Stimulated activated CD4-positive, alpha-beta T cell treated with anti-CD3 and anti-CD28 coated beads, Interleukin-1b, Interleukin-23, amount 100 ng/mL, for 24 hours (primary cell): ENCODE results near the gene IGFL4.

ENCODE experiments used
- DNase-seq, 4 experiments: peaks; one replicate each; pipeline ENCODE4 v3.0.0-alpha.2; 2020; ENCODE audit warnings: low read depth in 4 of 4, low spot score in 1 of 4

IGFL4 gene

DNA sequence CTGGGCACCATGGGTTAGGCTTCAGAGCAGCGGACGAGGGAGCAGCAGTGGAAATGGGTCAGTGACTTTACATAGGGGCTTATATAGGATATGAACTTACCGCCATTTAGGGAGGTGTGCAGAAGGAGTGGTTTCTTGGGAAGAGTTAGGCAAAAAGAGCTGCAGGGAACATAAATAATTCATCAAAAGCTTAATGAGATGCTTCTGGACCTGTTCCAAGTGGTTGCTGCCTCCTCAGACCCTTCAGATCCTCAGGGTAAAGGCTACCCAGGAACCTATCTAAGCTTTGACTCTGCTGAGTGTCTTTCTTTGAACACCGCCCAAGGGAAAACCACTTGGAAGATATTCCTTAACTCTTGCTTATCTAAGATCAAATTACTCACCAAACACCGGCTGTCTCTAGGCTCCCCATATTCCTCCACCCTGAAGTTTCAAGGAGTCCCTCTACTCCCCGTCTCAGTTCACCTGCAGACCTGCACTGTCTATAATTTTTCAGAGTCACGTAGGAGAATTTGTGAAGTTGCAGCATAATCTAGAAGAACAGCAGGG lies at the start of gene IGFL4:
IGFL4 (minus strand) TSS at position 51 of the 549 bp plus-strand sequence; CDS start at position 11, 40 bp downstream.
- DNase-seq: no peak

GRCh38 chr19:46090444-46090843 lies 49.6 kb upstream of the IGFL4 start:
- no peak for DNase-seq

GRCh38 chr19:46089432-46089831 lies 48.6 kb upstream of the IGFL4 start:
- DNase-seq: no peak

GRCh38 chr19:46088101-46088500 lies 47.3 kb upstream of the IGFL4 start:
- no peak for DNase-seq

- no peak for DNase-seq
These were observed 45.1 kb upstream of the IGFL4 start for GRCh38 chr19:46085888-46086287.

- no peak for DNase-seq
These were observed 41.9 kb upstream of the IGFL4 start for GRCh38 chr19:46082728-46083050.

- no peak for DNase-seq
These were observed 41.3 kb upstream of the IGFL4 start for GRCh38 chr19:46081928-46082727.

- no peak for DNase-seq
These were observed 39.8 kb upstream of the IGFL4 start for GRCh38 chr19:46080561-46080960.

DNA sequence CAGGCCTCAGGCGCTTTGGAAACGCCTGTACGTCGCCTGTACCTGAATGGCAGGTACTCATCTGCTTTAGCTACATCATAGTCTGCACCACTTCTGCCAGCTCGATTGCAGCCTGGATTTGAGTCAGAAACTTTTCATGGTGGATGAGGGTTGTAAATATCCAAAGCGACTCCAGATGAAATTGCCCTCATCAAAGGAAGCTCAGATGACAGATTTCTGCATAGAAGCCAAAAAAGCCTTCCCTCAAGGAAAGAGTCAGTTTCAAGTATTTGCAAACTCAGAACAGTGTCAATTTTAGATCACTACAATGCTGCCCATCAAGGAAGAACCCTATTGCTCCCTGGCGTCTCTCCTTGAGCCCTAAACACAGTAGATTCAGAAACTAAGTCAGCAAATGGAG lies 38.8 kb upstream of the IGFL4 start:
- no peak for DNase-seq

GRCh38 chr19:46078573-46079332 lies 38.0 kb upstream of the IGFL4 start:
- DNase-seq: peak in 2 of 4 experiments; percentile 21 to 25

GRCh38 chr19:46077815-46078167 lies 37.0 kb upstream of the IGFL4 start:
- no peak for DNase-seq

DNA sequence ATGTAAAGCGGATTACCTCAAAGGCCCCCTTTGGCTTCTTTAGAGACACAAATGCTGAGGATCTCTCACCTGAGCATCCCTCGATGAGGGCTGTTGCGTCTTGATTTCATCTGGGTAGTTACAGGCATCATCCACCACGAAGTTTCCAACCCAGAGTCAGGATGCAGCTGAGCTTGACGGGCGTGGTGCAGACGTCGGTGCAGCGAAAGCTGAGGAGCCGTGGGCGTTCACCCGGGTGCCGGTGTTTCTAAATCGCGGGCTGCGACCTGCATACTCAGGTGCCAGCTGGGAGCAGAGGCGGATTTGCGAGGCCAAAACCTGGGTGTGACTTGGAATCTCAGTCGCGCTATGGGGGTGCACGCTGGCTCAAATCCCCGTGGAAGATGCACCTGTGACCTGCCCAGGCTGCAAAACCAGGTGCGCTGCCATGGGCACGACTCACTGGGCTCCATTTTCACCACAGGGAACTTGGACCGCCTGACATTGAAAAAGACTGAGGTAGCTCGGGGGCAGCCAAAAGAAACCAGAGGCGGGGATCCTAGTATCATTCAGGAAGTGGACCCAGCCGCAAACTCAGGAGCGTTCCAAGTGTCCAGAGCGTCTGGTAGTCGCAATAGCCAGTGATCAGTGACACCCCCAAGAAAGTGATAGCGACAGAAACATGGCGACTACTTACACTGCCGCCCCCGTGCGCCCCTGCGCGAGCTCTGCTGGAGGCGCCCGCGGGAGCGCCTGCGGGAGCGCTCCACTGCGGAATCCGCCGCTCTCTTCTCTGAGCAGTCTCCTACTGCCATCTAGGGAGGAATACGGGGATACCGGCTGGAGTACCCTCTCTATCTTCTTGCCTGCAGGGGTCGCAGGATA lies 36.4 kb upstream of the IGFL4 start:
- DNase-seq: peak in 1 of 4 experiments; percentile 35

DNA sequence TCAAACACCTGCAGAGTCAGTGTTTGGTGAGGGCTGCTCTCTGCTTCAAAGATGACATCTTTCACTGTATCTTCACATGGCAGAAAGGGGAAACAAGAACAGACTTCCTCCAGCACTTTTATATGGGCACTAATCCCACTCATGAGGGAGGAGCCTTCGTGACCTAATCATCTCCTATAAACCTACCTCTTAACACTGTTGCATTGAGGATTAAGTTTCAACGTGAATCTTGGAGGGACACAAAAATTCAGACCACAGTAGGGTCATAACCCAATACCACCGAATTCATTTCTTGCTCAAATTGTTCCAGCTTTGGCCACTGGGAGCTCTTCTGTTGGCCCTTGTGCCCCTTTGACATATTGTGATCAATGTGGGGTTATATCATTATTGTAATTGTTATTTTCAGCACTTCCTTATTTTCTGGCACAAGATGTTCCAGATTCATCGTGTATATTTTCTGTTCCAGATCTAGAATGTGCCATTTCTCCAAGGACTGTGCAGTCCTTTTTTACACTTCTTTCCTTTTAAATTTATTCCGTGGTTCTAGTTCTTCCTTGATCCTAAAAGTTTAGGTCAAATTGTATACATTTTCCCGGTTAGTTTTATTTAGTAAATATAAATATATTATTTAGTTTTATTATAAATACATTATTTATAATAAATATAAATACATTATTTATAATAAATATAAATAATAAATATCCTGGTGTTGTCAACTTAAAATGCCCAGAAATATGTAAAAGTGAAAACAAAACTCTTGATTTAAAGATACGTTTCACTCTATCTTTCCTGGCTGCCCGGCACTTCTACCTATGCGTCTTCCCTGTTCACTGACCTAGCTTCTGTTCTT lies 35.5 kb upstream of the IGFL4 start:
- DNase-seq: no peak

DNA sequence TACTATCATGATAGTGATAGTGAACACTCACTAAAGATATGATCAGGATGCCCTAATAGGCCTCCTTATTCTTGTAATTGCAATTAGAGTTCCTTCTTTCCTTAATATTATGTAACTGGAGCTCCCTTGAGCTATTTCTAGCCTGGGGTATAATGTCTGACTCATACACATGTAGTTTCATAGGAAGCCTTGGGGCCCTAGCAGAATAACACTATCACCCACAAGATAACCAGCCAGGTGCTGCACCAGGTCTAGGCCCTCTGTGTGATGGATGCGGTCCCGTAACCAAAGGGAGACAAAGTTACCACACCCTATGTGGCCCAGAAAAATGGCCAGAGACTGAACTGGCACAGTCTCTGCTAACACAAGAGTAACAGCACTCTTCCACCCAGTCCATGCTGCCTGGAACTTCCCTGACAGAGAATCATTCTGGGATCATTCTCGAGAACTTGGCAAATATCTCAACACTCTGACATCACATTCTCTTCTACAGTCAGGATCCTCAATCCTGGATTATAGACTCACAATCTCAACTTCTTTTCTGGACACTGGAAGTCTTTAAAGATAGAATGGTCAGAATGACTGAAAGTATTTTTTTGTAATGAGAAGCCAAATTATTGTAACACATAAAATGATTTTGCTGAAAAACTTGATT lies 32.6 kb upstream of the IGFL4 start:
- DNase-seq: no peak

DNA sequence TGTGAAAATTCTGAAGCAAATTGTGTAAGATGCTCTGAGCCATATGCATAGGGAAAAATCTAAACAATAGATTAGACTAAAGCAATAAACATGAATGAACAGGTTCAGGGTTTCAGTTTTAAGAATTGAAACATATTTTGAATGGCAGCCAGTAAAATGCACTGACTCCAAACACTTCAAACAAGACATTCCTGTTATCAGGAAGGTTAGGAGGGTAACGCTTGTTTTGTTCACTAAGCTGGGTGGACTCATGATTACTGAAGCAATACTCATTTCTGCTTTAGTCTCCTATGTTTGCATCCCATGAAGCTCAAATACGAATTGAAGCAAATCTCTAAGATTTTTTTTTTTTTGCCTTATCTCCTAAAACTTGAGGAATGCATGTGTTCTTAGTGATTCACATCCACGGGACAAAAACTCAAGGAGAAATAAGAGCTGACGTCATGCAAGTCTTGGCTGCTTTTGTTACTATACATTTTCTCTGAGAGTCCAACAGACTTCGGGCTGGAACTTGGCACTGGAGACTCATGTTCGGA lies 29.1 kb upstream of the IGFL4 start:
- DNase-seq: no peak

- no peak for DNase-seq
These were observed 27.8 kb upstream of the IGFL4 start for GRCh38 chr19:46068345-46069258.

DNA sequence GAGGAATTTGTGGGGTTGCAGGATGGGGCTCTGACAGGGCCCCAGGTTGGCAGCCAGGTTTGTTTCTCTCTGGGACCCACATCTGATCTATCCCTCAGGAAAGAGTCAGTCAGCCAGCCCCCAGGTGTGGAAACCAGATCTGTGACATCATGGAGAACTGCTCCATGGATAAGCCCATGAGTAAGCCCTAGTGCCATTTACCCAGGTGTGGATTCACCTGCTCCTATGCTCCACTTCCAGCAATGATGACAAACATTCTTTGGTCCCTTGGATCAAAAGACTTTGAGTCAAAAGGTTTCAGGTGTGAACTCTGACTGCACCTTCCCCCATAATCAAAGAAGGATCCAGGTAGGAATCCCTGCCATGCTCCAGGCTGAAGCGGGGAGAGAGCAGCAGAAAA lies 26.9 kb upstream of the IGFL4 start:
- DNase-seq: no peak

- no peak for DNase-seq
These were observed 25.7 kb upstream of the IGFL4 start for GRCh38 chr19:46066471-46066870.
